Activated CD8-positive, alpha-beta memory T cell treated with anti-CD3 and anti-CD28 coated beads, Interleukin-2, amount 50 U/mL, for 48 hours (primary cell): ENCODE results near the gene IFNLR1.

Experiments used
- DNase-seq: peaks from one replicate; pipeline ENCODE4 v3.0.0-alpha.2; 2020

Gene IFNLR1

GRCh38 chr1:24175033-24175755 lies 11.9 kb downstream of the IFNLR1 start:
- DNase-seq: no peak

GRCh38 chr1:24173638-24174575 lies 13.2 kb downstream of the IFNLR1 start:
- no peak for DNase-seq

GRCh38 chr1:24172598-24172997 lies 14.5 kb downstream of the IFNLR1 start:
- DNase-seq: no peak

GRCh38 chr1:24169286-24169685 lies 17.8 kb downstream of the IFNLR1 start:
- no peak for DNase-seq

DNA sequence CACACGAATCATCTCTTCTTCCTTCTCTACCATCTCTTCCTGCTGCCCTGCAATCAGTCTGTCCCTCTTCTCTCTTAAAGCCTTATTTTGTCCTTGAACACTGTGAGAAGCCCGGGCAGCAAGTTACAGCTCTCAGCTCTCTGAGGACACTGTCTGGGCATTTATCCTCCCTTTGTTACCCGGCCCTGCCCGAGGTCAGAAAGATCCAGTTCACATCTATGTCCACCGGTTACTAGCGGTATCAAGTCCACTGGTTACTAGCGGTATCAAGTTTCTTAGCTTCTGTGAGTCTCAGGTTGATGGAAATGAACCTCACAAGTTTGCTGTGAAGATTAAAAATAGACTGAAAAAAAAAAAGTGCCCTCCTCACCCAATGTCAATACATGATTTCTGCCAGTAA lies 18.8 kb downstream of the IFNLR1 start:
- no peak for DNase-seq

- no peak for DNase-seq
These were observed 20.1 kb downstream of the IFNLR1 start for GRCh38 chr1:24167008-24167407.

DNA sequence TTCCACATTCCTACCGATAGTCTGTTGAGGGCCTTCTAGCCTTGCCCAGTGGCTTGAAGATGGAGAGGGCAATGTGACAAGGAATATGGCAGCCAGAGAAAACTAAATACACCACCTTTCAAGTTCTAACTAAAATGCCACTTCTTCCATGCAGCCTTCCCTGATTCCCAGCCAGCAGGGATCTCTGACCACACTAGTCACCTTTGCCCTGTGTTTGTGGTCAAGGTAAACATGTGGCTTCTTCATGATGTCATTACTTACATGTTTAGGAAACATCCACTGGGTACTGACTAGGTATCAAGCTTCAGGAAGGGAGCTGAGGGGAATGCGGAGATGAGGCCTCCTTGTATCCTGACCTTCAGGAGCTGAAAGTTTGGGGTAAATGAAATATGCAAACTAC lies 21.6 kb downstream of the IFNLR1 start:
- DNase-seq: no peak

GRCh38 chr1:24164004-24164403 lies 23.1 kb downstream of the IFNLR1 start:
- no peak for DNase-seq

GRCh38 chr1:24162201-24162600 lies 24.9 kb downstream of the IFNLR1 start:
- DNase-seq: no peak

- no peak for DNase-seq
These were observed 25.8 kb downstream of the IFNLR1 start for GRCh38 chr1:24161270-24161669.

DNA sequence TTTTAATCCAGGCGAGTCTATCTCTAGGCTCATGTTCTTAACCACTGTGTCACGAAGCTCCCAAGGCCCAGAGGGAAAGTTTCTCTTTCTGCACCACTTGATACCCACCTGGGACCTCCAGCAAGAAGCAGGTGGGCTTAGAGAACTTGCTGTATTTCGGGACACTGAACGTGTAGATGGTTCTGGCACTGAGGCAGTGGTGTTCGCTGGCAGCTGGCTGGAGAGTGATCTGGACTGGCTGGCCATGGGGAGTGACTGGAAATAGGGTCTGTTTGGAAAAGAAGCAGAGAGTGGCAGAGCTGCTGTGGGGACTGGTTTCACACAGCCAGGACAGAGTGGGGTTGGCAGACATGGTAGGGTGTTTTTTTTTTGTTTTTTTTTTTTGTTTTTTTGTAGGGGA lies 27.7 kb downstream of the IFNLR1 start:
- DNase-seq: no peak

GRCh38 chr1:24157918-24158481 lies 29.1 kb downstream of the IFNLR1 start:
- no peak for DNase-seq

GRCh38 chr1:24156542-24157260 lies 30.4 kb downstream of the IFNLR1 start:
- DNase-seq: no peak

DNA sequence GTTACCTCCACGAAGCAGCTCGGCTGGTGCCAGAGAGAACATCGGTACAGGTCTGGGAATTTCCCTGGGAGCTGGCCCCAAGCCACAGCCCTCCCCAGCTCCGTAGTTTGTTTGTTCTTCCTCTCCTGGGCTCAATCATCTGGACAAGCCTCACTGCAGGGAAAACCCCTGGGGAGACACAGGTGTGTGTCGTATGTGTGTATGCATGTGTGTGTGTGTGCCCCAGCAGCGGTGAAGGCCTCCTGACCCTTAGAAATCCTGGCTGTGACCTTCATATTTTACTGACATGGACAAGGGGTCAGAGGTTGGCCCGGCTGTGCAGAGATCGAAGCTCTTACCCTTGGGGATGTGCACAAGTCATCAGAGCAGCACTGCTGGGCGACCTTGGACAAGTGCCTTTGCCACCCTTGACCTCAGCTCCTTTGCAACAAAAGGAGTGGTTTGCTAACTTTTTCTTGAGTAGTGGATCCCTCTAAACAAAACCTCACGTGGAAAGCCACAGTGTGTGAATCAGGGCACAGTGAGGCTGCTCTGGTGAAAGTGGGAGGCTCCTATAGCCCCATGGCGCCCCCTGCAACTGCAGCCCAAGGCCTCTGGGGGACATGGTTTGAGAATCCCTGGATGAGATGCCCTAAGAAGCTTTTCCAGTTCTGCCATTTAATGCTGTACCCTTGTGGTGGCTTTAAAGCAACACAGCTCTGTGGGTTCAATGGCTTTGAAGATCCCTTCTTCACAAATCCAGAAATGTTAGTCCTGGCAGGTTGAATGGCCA lies 31.9 kb downstream of the IFNLR1 start:
- DNase-seq: peak; percentile 56

DNA sequence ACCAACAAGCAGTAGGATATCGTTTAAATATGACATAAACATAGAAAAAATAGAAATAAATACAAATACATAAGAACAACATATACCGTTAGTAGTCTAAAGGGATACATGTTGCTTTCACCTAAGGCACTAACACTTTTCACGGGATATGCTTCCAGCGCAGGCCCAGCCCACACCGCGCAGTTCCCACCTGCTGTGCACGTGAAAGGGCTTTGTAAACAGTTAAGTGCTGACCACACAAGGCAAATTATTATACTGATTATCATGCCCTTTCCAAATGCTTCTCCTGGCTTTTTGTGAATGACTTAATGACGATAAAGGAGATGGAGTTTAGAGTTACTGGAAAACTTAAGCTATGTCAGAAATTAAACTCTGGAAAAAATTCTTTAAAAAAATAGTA lies 32.9 kb downstream of the IFNLR1 start:
- no peak for DNase-seq

- peak; percentile 43 for DNase-seq
These were observed 34.2 kb downstream of the IFNLR1 start for GRCh38 chr1:24152631-24153494.

DNA sequence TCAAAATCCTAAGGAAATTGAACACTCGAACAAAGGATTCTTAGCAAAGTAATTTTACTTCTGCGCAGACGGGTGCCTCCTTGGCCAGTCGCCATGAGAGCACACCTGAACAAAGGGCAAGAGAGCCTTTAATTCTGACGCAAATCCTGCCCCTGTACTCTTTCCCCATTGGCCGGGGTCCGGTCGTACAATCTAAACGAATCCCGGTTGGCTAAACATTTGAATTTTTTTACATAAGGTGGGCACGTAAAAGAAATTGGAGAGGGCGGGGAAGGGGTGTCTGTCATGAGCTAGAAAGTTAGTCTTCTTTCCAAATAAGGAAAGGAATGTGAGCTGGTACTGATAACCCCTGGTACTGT lies 35.9 kb downstream of the IFNLR1 start:
- DNase-seq: peak; percentile 43

- peak; percentile 97 for DNase-seq
These were observed 36.6 kb downstream of the IFNLR1 start for GRCh38 chr1:24150234-24151174.

- peak; percentile 71 for DNase-seq
These were observed 37.2 kb downstream of the IFNLR1 start for GRCh38 chr1:24149866-24150233.

DNA sequence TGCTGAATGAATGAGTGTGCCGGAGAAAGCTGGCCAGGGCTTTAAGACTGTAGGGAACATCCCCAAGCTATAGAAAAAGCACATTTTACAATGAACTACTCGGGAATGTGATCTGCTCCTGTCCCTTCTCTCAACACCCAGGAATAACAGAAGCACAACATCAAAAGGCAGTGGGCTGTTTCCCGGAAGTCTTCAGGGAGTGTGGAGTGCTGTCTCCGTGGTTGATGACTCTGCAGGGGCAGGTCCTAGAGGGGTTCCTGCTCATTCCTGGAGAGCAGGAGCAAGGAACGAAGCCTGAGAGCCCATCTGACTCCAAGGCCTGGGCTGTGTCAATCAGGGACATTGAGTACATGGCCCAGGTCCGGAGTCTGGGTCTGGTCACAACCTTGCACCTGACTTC lies 39.3 kb downstream of the IFNLR1 start:
- no peak for DNase-seq
